Measurements from ENCODE around the gene GOSR1. TPM values are rescaled to one million over a fixed set of nuclear protein-coding genes. Genes with fewer than 3 reads are reported as not detected.
"Not testable (repeated sequence)": the region's sequence is repeated elsewhere in the genome, so short reads cannot be mapped to it uniquely, and the experiment has no call there.

The GOSR1 gene
- total RNA-seq, 1 donor from 2014 or later = 61.5 TPM

DNA sequence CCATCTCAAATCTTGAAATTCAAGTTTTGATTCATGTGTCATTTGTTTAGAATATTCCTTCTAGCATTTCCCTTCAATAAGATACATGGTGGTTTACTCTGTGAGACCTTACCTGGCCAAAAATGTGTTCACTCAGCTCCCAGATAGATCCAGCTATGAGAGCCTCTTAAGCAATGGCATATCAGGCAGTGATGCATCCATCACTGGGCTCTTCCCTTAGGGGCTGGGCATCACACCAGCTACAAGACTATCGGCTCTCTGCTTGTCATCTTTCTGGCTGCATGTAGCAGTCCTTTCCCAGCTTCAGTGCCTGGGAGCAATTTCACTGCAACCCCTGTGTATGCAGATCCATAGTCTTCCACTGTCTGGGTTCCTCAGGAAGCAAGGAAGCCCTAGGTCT, 40.6 kb downstream of the GOSR1 start:
- H3K4me1 Mint-ChIP-seq (ENCODE audit: low read depth) = peaks cover 12% of the 10 kb centered on the region

DNA sequence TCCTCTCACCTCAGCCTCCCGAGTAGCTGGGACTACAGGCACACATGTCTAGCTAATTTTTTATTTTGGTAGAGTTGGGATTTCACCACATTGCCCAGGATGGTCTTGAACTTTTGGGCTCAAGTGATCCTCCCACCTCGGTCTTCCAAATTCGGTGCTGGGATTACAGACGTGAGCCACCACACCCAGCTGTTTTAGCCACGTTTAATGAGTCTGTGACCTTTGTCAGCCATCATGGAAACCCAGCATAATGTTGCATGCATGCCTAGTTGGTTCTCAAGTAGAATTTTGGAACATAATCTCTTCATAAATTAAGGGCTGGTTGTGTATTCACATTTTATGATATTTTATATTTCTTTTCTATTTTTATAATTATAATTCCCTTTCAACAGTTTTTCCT, 42.0 kb downstream of the GOSR1 start:
- H3K4me3 Mint-ChIP-seq = no peak overlapping the region
- H3K27ac Mint-ChIP-seq = no peak overlapping the region
- intact Hi-C loops (cut with micrococcal nuclease) = no loop called here
- peaks cover 34% of the 10 kb centered on the region for H3K36me3 Mint-ChIP-seq (ENCODE audit: low read depth)
- no peak for DNase-seq (ENCODE audit: low spot score)
- H3K9me3 Mint-ChIP-seq = no peaks in the 10 kb centered on the region
- H3K27me3 Mint-ChIP-seq (ENCODE audit: insufficient read depth) = no peaks in the 10 kb centered on the region
- peaks cover 12% of the 10 kb centered on the region for H3K4me1 Mint-ChIP-seq (ENCODE audit: low read depth)

More for the DNA sequence above, 40.6 kb downstream of the GOSR1 start:
- intact Hi-C loops (cut with micrococcal nuclease) = no loop called here
- no peaks in the 10 kb centered on the region for H3K9me3 Mint-ChIP-seq
- no peak overlapping the region for H3K27ac Mint-ChIP-seq
- DNase-seq (ENCODE audit: low spot score) = no peak
- H3K27me3 Mint-ChIP-seq (ENCODE audit: insufficient read depth) = no peaks in the 10 kb centered on the region
- peaks cover 35% of the 10 kb centered on the region for H3K36me3 Mint-ChIP-seq (ENCODE audit: low read depth)
- H3K4me3 Mint-ChIP-seq = no peak overlapping the region

DNA sequence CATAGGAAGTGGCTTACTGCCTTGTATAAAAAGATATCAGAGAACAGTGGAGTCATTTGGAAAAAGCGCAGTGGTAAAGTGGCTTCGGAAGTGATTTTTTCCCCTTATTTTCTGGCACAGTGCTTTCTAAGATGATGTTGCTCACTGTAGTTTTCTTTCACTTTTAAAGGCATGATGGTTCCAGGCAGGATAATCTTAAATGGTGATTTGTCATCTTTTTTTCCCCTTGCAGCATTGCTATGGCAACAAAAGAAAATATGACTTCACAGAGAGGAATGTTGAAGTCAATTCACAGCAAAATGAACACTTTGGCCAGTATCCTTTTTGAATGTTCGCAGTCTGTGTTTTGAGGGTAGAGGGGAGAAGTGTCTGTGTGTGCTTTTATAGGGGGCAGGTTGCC, 42.5 kb downstream of the GOSR1 start:
- no peak overlapping the region for H3K4me3 Mint-ChIP-seq
- no peak for DNase-seq (ENCODE audit: low spot score)
- H3K9me3 Mint-ChIP-seq = no peaks in the 10 kb centered on the region
- no peaks in the 10 kb centered on the region for H3K27me3 Mint-ChIP-seq (ENCODE audit: insufficient read depth)
- H3K27ac Mint-ChIP-seq = no peak overlapping the region
- intact Hi-C loops (cut with micrococcal nuclease) = no loop called here
- peaks cover 12% of the 10 kb centered on the region for H3K4me1 Mint-ChIP-seq (ENCODE audit: low read depth)
- peaks cover 36% of the 10 kb centered on the region for H3K36me3 Mint-ChIP-seq (ENCODE audit: low read depth)

DNA sequence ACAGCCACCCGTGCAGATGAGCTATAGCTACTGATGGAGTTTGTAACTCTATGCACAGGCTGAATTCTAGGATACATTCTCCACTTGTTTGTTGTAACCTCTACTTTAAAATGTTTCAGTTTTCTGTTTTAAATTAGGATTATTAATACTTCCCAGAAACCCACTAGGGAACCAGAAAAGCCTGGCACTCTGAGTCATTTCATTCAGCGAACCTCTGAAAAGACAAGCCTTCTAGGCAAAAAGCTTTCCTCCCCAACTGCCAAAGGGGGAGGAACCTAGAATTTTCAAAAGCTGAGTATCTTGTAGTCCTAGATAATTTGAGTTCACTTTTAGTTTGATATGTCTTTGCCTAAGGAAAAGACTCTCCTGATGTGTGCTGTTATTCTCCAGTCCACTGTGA, 43.2 kb downstream of the GOSR1 start:
- intact Hi-C loops (cut with micrococcal nuclease) = no loop called here
- Mint-ChIP-seq H3K27me3 (ENCODE audit: insufficient read depth) (no peaks in the 10 kb centered on the region), H3K4me1 (ENCODE audit: low read depth) (peaks cover 12% of the 10 kb centered on the region), H3K4me3 (no peak overlapping the region), H3K9me3 (no peaks in the 10 kb centered on the region), H3K36me3 (ENCODE audit: low read depth) (peaks cover 38% of the 10 kb centered on the region), H3K27ac (no peak overlapping the region)
- DNase-seq (ENCODE audit: low spot score) = no peak

DNA sequence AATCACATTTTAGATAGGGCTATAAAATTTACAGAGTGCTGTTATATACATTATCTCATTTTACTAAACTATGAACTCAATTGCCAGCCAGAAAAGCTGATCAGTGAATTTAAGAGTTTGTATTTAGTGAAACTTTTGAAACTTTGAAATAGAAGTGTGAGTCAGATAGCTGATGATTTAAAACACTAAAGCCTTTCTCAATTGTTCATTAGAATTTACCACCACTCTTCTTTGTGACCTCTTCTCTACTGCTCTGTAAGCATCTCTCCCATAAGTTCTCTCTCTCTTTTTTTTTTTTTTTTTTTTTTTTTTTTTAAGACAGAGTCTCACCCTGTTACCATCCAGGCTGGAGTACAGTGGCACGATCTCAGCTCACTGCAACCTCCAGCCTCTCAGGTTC, 43.7 kb downstream of the GOSR1 start:
- no peak overlapping the region for H3K27ac Mint-ChIP-seq
- no peak for DNase-seq (ENCODE audit: low spot score)

DNA sequence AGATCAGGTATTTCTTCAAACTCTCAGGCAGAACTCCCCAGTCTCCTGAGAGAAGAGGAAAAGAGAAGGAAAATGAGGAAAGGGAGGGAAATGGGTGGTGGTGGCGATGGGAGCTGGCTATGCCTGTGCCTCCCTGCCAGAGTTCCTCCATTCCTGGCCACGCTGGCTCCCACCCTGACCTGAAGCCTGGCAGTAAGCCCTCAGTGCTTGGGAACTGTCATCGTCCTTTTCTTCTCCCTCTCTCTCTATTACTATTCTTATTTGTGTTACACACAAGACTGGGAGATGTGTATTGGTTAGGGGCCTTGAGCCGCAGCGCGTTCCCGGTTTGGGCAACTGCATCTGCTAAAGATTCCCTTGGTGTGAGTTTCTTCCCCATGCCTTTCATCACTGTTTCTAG, 44.6 kb downstream of the GOSR1 start:
- intact Hi-C loops (cut with micrococcal nuclease) = no loop called here
- Mint-ChIP-seq H3K4me3 (no peak overlapping the region), H3K36me3 (ENCODE audit: low read depth) (peaks cover 36% of the 10 kb centered on the region), H3K27ac (no peak overlapping the region), H3K9me3 (no peaks in the 10 kb centered on the region), H3K27me3 (ENCODE audit: insufficient read depth) (no peaks in the 10 kb centered on the region), H3K4me1 (ENCODE audit: low read depth) (peaks cover 12% of the 10 kb centered on the region)
- DNase-seq (ENCODE audit: low spot score) = no peak

More for the DNA sequence above, 43.7 kb downstream of the GOSR1 start:
- no peak overlapping the region for H3K4me3 Mint-ChIP-seq
- no peaks in the 10 kb centered on the region for H3K27me3 Mint-ChIP-seq (ENCODE audit: insufficient read depth)
- intact Hi-C loops (cut with micrococcal nuclease) = no loop called here
- H3K4me1 Mint-ChIP-seq (ENCODE audit: low read depth) = peaks cover 12% of the 10 kb centered on the region
- H3K36me3 Mint-ChIP-seq (ENCODE audit: low read depth) = peaks cover 36% of the 10 kb centered on the region
- no peaks in the 10 kb centered on the region for H3K9me3 Mint-ChIP-seq

DNA sequence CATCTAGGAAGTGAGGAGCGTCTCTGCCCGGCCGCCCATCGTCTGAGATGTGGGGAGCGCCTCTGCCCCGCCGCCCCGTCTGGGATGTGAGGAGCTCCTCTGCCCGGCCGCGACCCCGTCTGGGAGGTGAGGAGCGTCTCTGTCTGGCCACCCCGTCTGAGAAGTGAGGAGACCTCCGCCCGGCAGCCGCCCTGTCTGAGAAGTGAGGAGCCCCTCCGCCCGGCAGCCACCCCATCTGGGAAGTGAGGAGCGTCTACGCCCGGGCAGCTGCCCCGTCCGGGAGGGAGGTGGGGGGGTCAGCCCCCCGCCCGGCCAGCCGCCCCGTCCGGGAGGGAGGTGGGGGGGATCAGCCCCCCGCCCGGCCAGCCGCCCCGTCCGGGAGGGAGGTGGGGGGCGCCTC, 46.0 kb downstream of the GOSR1 start:
- H3K27me3 Mint-ChIP-seq (ENCODE audit: insufficient read depth); H3K4me1 Mint-ChIP-seq (ENCODE audit: low read depth); H3K9me3 Mint-ChIP-seq; DNase-seq (ENCODE audit: low spot score); H3K27ac Mint-ChIP-seq; intact Hi-C loops (cut with micrococcal nuclease); H3K4me3 Mint-ChIP-seq: not testable (repeated sequence)
- H3K36me3 Mint-ChIP-seq (ENCODE audit: low read depth) = peaks cover 31% of the 10 kb centered on the region

DNA sequence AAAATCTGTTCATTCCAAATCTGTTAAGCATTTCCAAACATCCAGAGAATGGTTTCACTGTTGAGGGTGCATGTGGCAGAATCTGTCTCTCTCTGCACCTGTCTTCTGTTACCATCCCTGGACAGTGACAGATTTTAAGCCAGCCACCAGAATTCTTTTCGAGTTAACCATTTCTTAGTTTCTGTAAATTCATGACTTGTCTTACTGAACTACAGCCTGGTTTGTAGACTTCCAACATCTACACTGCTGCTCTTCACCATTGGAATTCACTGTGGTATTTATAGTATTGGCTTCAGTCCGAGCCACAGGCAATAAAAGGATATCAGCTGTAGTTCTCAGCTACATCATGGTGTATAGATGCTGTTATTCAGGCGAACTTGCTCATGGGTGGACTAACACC, 47.6 kb downstream of the GOSR1 start:
- Mint-ChIP-seq H3K9me3 (no peaks in the 10 kb centered on the region), H3K36me3 (ENCODE audit: low read depth) (peaks cover 27% of the 10 kb centered on the region), H3K4me1 (ENCODE audit: low read depth) (peaks cover 4% of the 10 kb centered on the region), H3K27ac (no peak overlapping the region), H3K4me3 (no peak overlapping the region), H3K27me3 (ENCODE audit: insufficient read depth) (no peaks in the 10 kb centered on the region)
- DNase-seq (ENCODE audit: low spot score) = no peak
- intact Hi-C loops (cut with micrococcal nuclease) = no loop called here

DNA sequence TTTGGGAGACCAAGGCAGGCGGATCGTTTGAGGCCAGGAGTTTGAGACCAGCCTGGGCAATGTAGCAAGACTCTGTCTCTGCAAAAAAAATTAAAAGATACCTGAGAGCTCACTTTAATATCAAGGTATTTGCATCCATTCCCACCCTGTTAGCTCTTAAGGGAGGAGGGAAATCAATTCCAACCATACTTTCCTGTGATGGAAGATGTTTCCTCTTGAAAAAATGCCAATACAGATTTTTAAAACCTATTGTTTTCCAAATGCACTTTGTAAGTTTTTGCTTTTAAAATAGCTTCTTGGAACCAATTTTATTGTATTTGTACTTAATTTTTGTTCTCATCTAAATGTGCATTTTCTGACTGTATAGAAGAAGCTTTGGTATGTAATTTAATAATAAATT, 49.2 kb downstream of the GOSR1 start:
- H3K4me3 Mint-ChIP-seq = no peak overlapping the region
- H3K9me3 Mint-ChIP-seq = no peaks in the 10 kb centered on the region
- H3K36me3 Mint-ChIP-seq (ENCODE audit: low read depth) = peaks cover 21% of the 10 kb centered on the region
- no peak overlapping the region for H3K27ac Mint-ChIP-seq
- intact Hi-C loops (cut with micrococcal nuclease) = no loop called here
- no peak for DNase-seq (ENCODE audit: low spot score)
- no peaks in the 10 kb centered on the region for H3K27me3 Mint-ChIP-seq (ENCODE audit: insufficient read depth)
- H3K4me1 Mint-ChIP-seq (ENCODE audit: low read depth) = no peaks in the 10 kb centered on the region

DNA sequence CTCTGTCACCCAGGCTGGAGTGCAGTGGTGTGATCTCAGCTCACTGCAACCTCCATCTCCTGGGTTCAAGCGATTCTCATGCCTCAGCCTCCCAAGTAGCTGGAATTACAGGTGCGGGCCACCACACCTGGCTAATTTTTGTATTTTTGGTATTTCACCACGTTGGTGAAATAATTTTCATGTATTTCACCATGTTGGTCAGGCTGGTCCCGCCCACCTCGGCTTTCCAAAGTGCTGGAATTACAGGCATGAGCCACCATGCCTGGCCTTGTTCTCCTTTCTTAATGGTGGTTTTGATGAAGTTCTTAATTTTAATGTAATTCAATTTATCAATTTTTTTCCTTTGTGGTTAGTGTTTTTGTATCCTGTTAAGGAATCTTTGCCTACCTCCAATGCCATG, 51.5 kb downstream of the GOSR1 start:
- H3K27ac Mint-ChIP-seq; H3K27me3 Mint-ChIP-seq (ENCODE audit: insufficient read depth); H3K4me3 Mint-ChIP-seq; intact Hi-C loops (cut with micrococcal nuclease); DNase-seq (ENCODE audit: low spot score); H3K36me3 Mint-ChIP-seq (ENCODE audit: low read depth); H3K4me1 Mint-ChIP-seq (ENCODE audit: low read depth); H3K9me3 Mint-ChIP-seq: not testable (repeated sequence)

DNA sequence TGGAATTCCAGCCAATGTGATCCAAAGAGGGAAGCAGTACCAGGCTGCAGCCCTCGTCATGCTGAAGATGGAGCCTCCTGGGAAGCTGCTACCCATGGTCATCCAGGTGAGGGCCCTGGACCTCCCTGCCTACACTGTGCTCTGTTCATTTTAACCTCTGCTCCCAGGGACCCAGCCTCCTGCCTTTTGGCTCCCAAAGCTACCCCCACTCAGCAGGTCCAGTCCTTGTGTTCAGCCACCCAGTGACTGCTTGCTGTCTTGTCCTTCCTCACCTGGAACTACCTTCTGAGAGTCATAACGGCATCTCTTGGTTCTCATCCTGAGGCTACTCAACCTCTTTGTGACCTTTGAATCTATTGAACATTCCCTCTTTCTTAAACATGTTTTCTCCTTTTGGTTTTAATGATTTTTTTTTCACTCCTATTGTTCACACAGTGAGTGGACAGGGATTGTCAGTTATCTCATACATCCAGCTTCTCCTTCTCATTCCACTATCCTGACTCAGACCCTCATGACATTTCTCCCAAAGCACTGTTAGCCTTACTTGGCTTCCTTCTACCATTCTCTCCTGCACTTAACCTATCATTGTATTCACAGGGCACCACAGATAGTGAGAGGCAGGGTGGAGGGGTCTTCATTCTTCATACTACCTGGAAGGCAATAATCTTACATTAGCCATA, 53.3 kb downstream of the GOSR1 start:
- Mint-ChIP-seq H3K4me3 (no peak overlapping the region), H3K27me3 (ENCODE audit: insufficient read depth) (no peaks in the 10 kb centered on the region), H3K4me1 (ENCODE audit: low read depth) (no peaks in the 10 kb centered on the region), H3K9me3 (no peaks in the 10 kb centered on the region), H3K36me3 (ENCODE audit: low read depth) (no peaks in the 10 kb centered on the region), H3K27ac (no peak overlapping the region)
- intact Hi-C loops (cut with micrococcal nuclease) = no loop called here
- DNase-seq (ENCODE audit: low spot score) = no peak

DNA sequence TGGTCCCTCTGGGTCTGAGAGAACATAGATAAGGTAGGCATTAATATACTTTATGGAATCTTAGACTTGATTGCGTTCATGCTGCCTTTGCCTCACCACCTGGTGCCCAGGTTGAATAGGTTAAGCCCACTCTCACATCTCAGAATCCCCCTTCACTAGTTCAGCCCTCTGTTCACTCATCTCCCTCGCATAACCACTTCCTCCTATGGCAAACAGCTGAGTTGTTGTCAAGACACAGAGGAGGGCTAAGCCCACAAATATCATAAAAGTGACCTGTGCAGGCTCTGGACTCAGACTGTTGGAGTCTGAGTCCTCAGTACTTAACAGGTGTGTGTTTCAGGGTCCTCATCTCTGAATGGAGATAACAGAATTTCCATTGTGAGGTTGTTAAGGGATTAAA, 55.7 kb downstream of the GOSR1 start:
- H3K27ac Mint-ChIP-seq = no peak overlapping the region
- H3K4me1 Mint-ChIP-seq (ENCODE audit: low read depth) = no peaks in the 10 kb centered on the region
- no peak for DNase-seq (ENCODE audit: low spot score)
- no peaks in the 10 kb centered on the region for H3K36me3 Mint-ChIP-seq (ENCODE audit: low read depth)
- intact Hi-C loops (cut with micrococcal nuclease) = no loop called here
- no peak overlapping the region for H3K4me3 Mint-ChIP-seq
- H3K27me3 Mint-ChIP-seq (ENCODE audit: insufficient read depth) = no peaks in the 10 kb centered on the region
- no peaks in the 10 kb centered on the region for H3K9me3 Mint-ChIP-seq

DNA sequence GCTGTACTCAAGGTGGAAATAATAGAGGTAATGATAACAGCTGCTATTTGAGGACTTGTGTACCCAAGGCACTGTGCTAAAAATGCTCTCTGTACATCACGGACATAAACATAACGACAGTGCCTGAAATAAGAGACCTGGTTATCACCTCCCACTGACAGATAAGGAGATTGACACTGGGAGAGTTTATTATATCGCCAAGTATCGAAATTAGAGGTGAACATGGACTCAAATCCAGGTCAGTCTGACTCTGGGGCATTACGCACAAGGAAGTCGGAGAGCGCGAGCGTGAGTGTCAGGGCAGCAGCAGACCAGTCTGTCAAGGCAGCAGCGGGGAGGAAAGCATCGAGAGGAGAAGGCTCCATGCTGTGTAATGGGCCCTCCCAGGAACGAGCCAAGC, 57.1 kb downstream of the GOSR1 start:
- Mint-ChIP-seq H3K9me3 (no peaks in the 10 kb centered on the region), H3K4me1 (ENCODE audit: low read depth) (no peaks in the 10 kb centered on the region)
- intact Hi-C loops (cut with micrococcal nuclease) = no loop called here

More for the DNA sequence above, 57.1 kb downstream of the GOSR1 start:
- no peak overlapping the region for H3K4me3 Mint-ChIP-seq
- no peaks in the 10 kb centered on the region for H3K36me3 Mint-ChIP-seq (ENCODE audit: low read depth)
- no peaks in the 10 kb centered on the region for H3K27me3 Mint-ChIP-seq (ENCODE audit: insufficient read depth)
- no peak for DNase-seq (ENCODE audit: low spot score)
- H3K27ac Mint-ChIP-seq = no peak overlapping the region
